Endothelial cell of umbilical vein (primary cell): ENCODE data around the gene CYP39A1. TPM values are rescaled to one million over a fixed set of nuclear protein-coding genes. Genes with fewer than 3 reads are reported as not detected.

Experiments used
- BruUV-seq: library from RNA; stranded (reverse); fragments of 400-500 nt; replicated peaks from 2 replicates; lab custom pipeline; 2021; lab: Mats Ljungman, UMichigan
- CTCF ChIA-PET: fragments of 300-600, 350-600 bp; sonication (Branson Sonifier 250); formaldehyde crosslinking; loops from one replicate; lab custom pipeline; 2021; ENCODE audit warnings: antibody characterized with exemption, inconsistent platforms; lab: Charles Lee
- POLR2A ChIA-PET: fragments of 300-600, 350-600 bp; sonication (Branson Sonifier 250); formaldehyde crosslinking; loops from one replicate; lab custom pipeline; 2021; ENCODE audit warnings: antibody characterized with exemption, inconsistent platforms; lab: Charles Lee
- DNase-seq: peaks from one replicate; pipeline ENCODE4 v3.0.0-alpha.2; 2011; ENCODE audit warnings: low read depth, low spot score
- FAIRE-seq: peaks from 2 replicates; lab custom pipeline; 2011; peaks lifted over from hg19 to GRCh38; lab: Jason Lieb, UNC
- H2AFZ ChIP-seq: 2 replicates; pipeline ENCODE4 v1.6.0; 2012; ENCODE audit warnings: low read depth, low read length, control low read depth, inconsistent platforms
- H3K27ac ChIP-seq: 2 replicates; pipeline ENCODE4 v1.5.1; 2011; ENCODE audit warnings: low read depth, mild to moderate bottlenecking, control low read depth, low read length, moderate library complexity; ENCODE audit not compliant: insufficient read depth
- H3K27me3 ChIP-seq, 2 experiments: 2 replicates each; pipeline versions ENCODE4 v1.6.0 to v1.6.1; 2011; ENCODE audit warnings: low read length in 2 of 2, mixed read lengths in 1 of 2; ENCODE audit not compliant: control insufficient read depth in 2 of 2, insufficient read depth in 2 of 2
- H3K36me3 ChIP-seq, 2 experiments: 2 replicates in 1 of 2; 3 replicates in 1 of 2; pipeline ENCODE4 v1.5.1; 2011; ENCODE audit warnings: low read length in 2 of 2, mild to moderate bottlenecking in 1 of 2, moderate library complexity in 1 of 2; ENCODE audit not compliant: control insufficient read depth in 2 of 2, insufficient read depth in 2 of 2; ENCODE audit errors: extremely low read depth in 1 of 2
- H3K4me1 ChIP-seq: 3 replicates; pipeline ENCODE4 v1.5.1; 2011; ENCODE audit warnings: mild to moderate bottlenecking, low read length; ENCODE audit not compliant: control insufficient read depth, insufficient read depth; ENCODE audit errors: extremely low read depth
- H3K4me2 ChIP-seq: 2 replicates; pipeline ENCODE4 v1.6.1; 2011; ENCODE audit warnings: low read length, control low read depth, mixed read lengths; ENCODE audit not compliant: insufficient read depth
- H3K4me3 ChIP-seq, 3 experiments: fragments of 200-600 bp in 1 of 3; sonication (generic), shearing (Covaris generic) in 1 of 3; replicated peaks in 1 of 3; 2 replicates each; pipeline ENCODE4 v1.5.1; 2011 to 2016; ENCODE audit warnings: control low read depth in 3 of 3, low read length in 3 of 3, mild to moderate bottlenecking in 2 of 3, inconsistent platforms in 1 of 3, low read depth in 1 of 3, moderate library complexity in 1 of 3; ENCODE audit not compliant: insufficient read depth in 1 of 3
- H3K79me2 ChIP-seq: 2 replicates; pipeline ENCODE4 v1.6.0; 2012; ENCODE audit warnings: low read length, inconsistent platforms; ENCODE audit not compliant: control insufficient read depth, insufficient read depth
- H3K9ac ChIP-seq: replicated peaks from 2 replicates; pipeline ENCODE3; 2011; ENCODE audit warnings: low read length, control low read depth; ENCODE audit not compliant: insufficient read depth; ENCODE audit errors: extremely low read depth
- H3K9me1 ChIP-seq: replicated peaks from 3 replicates; pipeline ENCODE4 v1.6.0; 2011; ENCODE audit warnings: mild to moderate bottlenecking, low read length; ENCODE audit not compliant: control insufficient read depth, insufficient read depth; ENCODE audit errors: extremely low read depth
- H3K9me3 ChIP-seq: replicated peaks from 2 replicates; pipeline ENCODE4 v1.5.1; 2012; ENCODE audit warnings: low read length, inconsistent platforms; ENCODE audit not compliant: control insufficient read depth, insufficient read depth
- H4K20me1 ChIP-seq: replicated peaks from 2 replicates; pipeline ENCODE3; 2011; ENCODE audit warnings: mild to moderate bottlenecking, low read length; ENCODE audit not compliant: control insufficient read depth, insufficient read depth; ENCODE audit errors: extremely low read depth
- CTCF ChIP-seq, 2 donors: IDR thresholded peaks; 1 replicate in 1 of 2; 2 replicates in 1 of 2; pipeline ENCODE4 v1.5.1; 2011; ENCODE audit warnings: low read length in 2 of 2, mild to moderate bottlenecking in 2 of 2, moderate library complexity in 2 of 2, control low read depth in 1 of 2, inconsistent platforms in 1 of 2, low read depth in 1 of 2; ENCODE audit not compliant: insufficient read depth in 1 of 2; ENCODE audit errors: extremely low read depth in 1 of 2
- EZH2 ChIP-seq: IDR thresholded peaks from 2 replicates; pipeline ENCODE4 v1.6.1; 2012; ENCODE audit warnings: borderline replicate concordance, low read depth, mild to moderate bottlenecking, moderate library complexity, low read length, inconsistent platforms; ENCODE audit not compliant: severe bottlenecking
- FOS ChIP-seq: IDR thresholded peaks from 2 replicates; pipeline ENCODE4 v1.6.1; 2011; ENCODE audit warnings: mild to moderate bottlenecking, low read length, moderate library complexity, borderline replicate concordance; ENCODE audit not compliant: insufficient read depth
- GATA2 ChIP-seq: IDR thresholded peaks from 2 replicates; pipeline ENCODE4 v1.7.0; 2011; ENCODE audit warnings: low read depth, mild to moderate bottlenecking, moderate library complexity, mixed read lengths, low read length; ENCODE audit not compliant: insufficient read length, insufficient read depth
- JUN ChIP-seq: IDR thresholded peaks from 2 replicates; pipeline ENCODE4 v1.6.1; 2011; ENCODE audit warnings: borderline replicate concordance, low read depth; ENCODE audit not compliant: insufficient read length, insufficient read depth
- MYC ChIP-seq: IDR thresholded peaks from one replicate; pipeline ENCODE4 v1.6.1; 2011; ENCODE audit warnings: mild to moderate bottlenecking, low read depth, low read length
- POLR2A ChIP-seq: IDR thresholded peaks from 2 replicates; pipeline ENCODE4 v1.6.1; 2012; ENCODE audit warnings: low read depth, mild to moderate bottlenecking, control low read depth, low read length
- POLR2AphosphoS5 ChIP-seq: IDR thresholded peaks from 2 replicates; pipeline ENCODE4 v1.6.1; 2012; ENCODE audit warnings: low read depth, mild to moderate bottlenecking, control low read depth, low read length, moderate library complexity; ENCODE audit not compliant: insufficient read depth
- dilution Hi-C: fragments of 300-500 bp; cut with MboI; formaldehyde crosslinking; loops from one replicate; pipeline ENCODE4 v1.15.0; 2019; ENCODE audit warnings: low sequenced_read_pairs; ENCODE audit not compliant: extremely low pct_ligation_motif_present
- intact Hi-C: fragments of 100-400 bp; cut with micrococcal nuclease; formaldehyde crosslinking; loops from one replicate; pipeline ENCODE4 v1.10.0; 2022
- polyA plus RNA-seq, 4 experiments: library from polyadenylated mRNA; depleted of rRNA in 3 of 4; stranded (reverse) in 3 of 4; unstranded in 1 of 4; fragments of >200 nt; gene quantifications; 2 replicates each; pipeline versions ENCODE4 v1.2.1 to v1.2.3, GENCODE V29; 2011 to 2012; ENCODE audit warnings: missing spikeins in 1 of 4
- total RNA-seq: library from RNA; stranded (reverse); gene quantifications from 2 replicates; pipeline ENCODE4 v1.2.3, GENCODE V29; 2021
- TF ChIP-seq, protein P1 (sequence below): IDR thresholded peaks from 2 replicates; pipeline ENCODE4 v1.6.1; 2011; ENCODE audit not compliant: insufficient read depth, insufficient read length

Gene CYP39A1
- total and polyA plus RNA-seq, 2 donors (not counting 3 experiments of a cell fraction or from before 2014, with no cell fraction given), result not detected

DNA sequence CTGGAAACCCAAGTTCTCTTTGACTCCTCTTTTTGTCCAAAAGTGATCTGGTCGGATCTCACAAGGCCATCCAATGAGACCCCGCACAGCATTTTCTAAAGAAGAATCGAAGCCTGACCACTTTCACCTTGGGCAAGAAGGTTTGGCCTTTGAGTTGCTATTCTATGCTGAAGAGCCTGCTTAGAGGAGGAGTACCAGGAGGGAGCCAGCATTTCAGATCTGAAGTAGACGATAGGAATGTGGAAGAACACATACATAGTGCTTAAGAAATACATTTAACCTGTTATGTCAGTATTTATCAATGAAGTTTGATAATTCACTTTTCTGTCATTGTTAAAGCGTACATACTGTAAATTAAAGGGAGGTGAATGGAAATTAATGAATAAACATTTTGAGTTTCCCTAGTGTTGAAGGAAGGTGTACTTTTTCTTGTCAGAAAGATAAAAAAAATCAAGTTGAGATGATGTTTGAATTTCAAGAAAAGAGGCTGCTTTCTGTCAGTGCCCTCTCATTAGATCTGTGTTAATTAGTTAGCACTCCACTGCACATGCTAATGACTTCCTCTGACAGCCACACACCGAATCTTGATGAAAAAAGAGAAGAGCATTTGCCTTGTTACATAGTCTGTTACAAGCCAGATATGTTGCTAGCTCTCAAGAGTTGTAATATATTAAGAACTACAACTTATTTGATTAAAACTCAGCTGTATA lies 24.1 kb upstream of the CYP39A1 start:
- Histone ChIP-seq H3K9me3 (no peaks in the 10 kb centered on the region), H3K4me1 (no peaks in the 10 kb centered on the region), H3K36me3 (no peaks in the 10 kb centered on the region), H2AFZ (no peak overlapping the region), H3K27me3 (no peaks in the 10 kb centered on the region), H3K9ac (no peak overlapping the region), H3K4me3 (no peak overlapping the region), H3K9me1 (no peaks in the 10 kb centered on the region), H4K20me1 (no peaks in the 10 kb centered on the region), H3K27ac (no peak overlapping the region), H3K79me2 (no peaks in the 10 kb centered on the region), H3K4me2 (no peak overlapping the region)
- ChIA-PET POLR2A (no interaction called here), CTCF (no interaction called here)
- dilution Hi-C loops (no loop called here), intact Hi-C loops (no loop called here)
- TF ChIP-seq GATA2 (no peak), POLR2AphosphoS5 (no peak), MYC (no peak), CTCF (IDR thresholded peaks at IDR 0.05; ENCODE audit: extremely low read depth in 1 of 2, insufficient read depth in 1 of 2, low read depth in 1 of 2, low read length in 2 of 2) (no peak), POLR2A (no peak), JUN (no peak), EZH2 (no peak), FOS (no peak)
- TF ChIP-seq, protein P1, sequence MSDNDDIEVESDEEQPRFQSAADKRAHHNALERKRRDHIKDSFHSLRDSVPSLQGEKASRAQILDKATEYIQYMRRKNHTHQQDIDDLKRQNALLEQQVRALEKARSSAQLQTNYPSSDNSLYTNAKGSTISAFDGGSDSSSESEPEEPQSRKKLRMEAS, result no peak
- FAIRE-seq (no peak), DNase-seq (no peak)
- no TSS peak for BruUV-seq
